CD4-positive, alpha-beta T cell (primary cell): Measurements from ENCODE around the gene SYT9. TPM values are rescaled to one million over a fixed set of nuclear protein-coding genes. Genes with fewer than 3 reads are reported as not detected.

ENCODE experiments used
- ATAC-seq: fragments of 200-7000 bp; cut with Tn5 transposase; one replicate; pipeline ENCODE4 v1.10.0; 2022; ENCODE audit warnings: mild to moderate bottlenecking; ENCODE audit not compliant: poor library complexity
- CTCF ChIA-PET: fragments of 350-600 bp; sonication (Branson Sonifier 250); formaldehyde crosslinking; loops from one replicate; lab custom pipeline; 2021; ENCODE audit warnings: antibody characterized with exemption, inconsistent platforms; lab: Charles Lee
- POLR2A ChIA-PET: fragments of 350-600 bp; sonication (Branson Sonifier 250); formaldehyde crosslinking; loops from one replicate; lab custom pipeline; 2021; ENCODE audit warnings: antibody characterized with exemption, inconsistent platforms; lab: Charles Lee
- DNase-seq, 14 experiments: peaks; one replicate each; pipeline ENCODE4 v3.0.0-alpha.2; 2013 to 2020; ENCODE audit warnings: mixed read lengths in 2 of 14
- H3K27ac ChIP-seq, 2 donors: one replicate each; pipeline versions ENCODE4 v1.5.1 to v1.7.0; 2013; ENCODE audit warnings: low read length in 2 of 2, low read depth in 1 of 2, mild to moderate bottlenecking in 1 of 2
- H3K27me3 ChIP-seq, 2 experiments: 1 replicate in 1 of 2; 2 replicates in 1 of 2; pipeline versions ENCODE4 v1.6.1 to v1.7.0; 2013; ENCODE audit warnings: low read length in 2 of 2, control low read depth in 1 of 2, mild to moderate bottlenecking in 1 of 2, moderate library complexity in 1 of 2; ENCODE audit not compliant: insufficient read depth in 2 of 2, control insufficient read depth in 1 of 2
- H3K36me3 ChIP-seq: one replicate; pipeline ENCODE4 v1.6.1; 2013; ENCODE audit warnings: low read length, control low read depth; ENCODE audit not compliant: insufficient read depth
- H3K4me1 ChIP-seq: one replicate; pipeline ENCODE4 v1.6.1; 2013; ENCODE audit warnings: low read length, control low read depth; ENCODE audit not compliant: insufficient read depth
- H3K4me3 ChIP-seq: one replicate; pipeline ENCODE4 v1.5.1; 2013; ENCODE audit warnings: mild to moderate bottlenecking, low read length, moderate library complexity
- H3K9me3 ChIP-seq, 2 experiments: 1 replicate in 1 of 2; 2 replicates in 1 of 2; pipeline versions ENCODE4 v1.6.1 to v1.7.0; 2013; ENCODE audit warnings: low read length in 2 of 2, mild to moderate bottlenecking in 2 of 2, control low read depth in 1 of 2, moderate library complexity in 1 of 2; ENCODE audit not compliant: control insufficient read depth in 1 of 2, insufficient read depth in 1 of 2
- H3K27ac Mint-ChIP-seq: one replicate; pipeline ENCODE4 v1.8.0; 2020; ENCODE audit warnings: mixed read lengths
- H3K27me3 Mint-ChIP-seq: one replicate; pipeline ENCODE4 v1.8.0; 2021; ENCODE audit warnings: mixed read lengths
- H3K36me3 Mint-ChIP-seq: one replicate; pipeline ENCODE4 v1.8.0; 2021; ENCODE audit warnings: low read depth, mixed read lengths
- H3K4me1 Mint-ChIP-seq: one replicate; pipeline ENCODE4 v1.8.0; 2021; ENCODE audit warnings: low read depth, mixed read lengths
- H3K4me3 Mint-ChIP-seq: one replicate; pipeline ENCODE4 v1.8.0; 2020; ENCODE audit warnings: mild to moderate bottlenecking, mixed read lengths
- H3K9me3 Mint-ChIP-seq: one replicate; pipeline ENCODE4 v1.8.0; 2020; ENCODE audit warnings: mixed read lengths
- CTCF ChIP-seq: fragments of 200-600 bp; IDR thresholded peaks from one replicate; pipeline ENCODE4 v1.8.0; 2022; ENCODE audit warnings: antibody characterized with exemption, mild to moderate bottlenecking
- intact Hi-C, 2 experiments: fragments of 100-400 bp; cut with DNase I in 1 of 2; cut with micrococcal nuclease in 1 of 2; formaldehyde crosslinking; loops; one replicate each; pipeline versions ENCODE4 v1.15.1 to v1.9.0; 2023 to 2025; cut with DNase I, micrococcal nuclease
- total RNA-seq, 174 experiments: library from RNA in 2 of 174; stranded (reverse) in 2 of 174; gene quantifications; one replicate each; pipeline ENCODE4 v1.2.3 and lab custom pipeline; 2021 to 2026

Gene SYT9
- total RNA-seq, 2 experiments from 2014 or later = not detected

GRCh38 chr11:7252683-7253213 lies 1.0 kb downstream of the SYT9 start:
- DNase-seq = no peak
- CTCF ChIA-PET = no interaction called here
- Histone ChIP-seq H3K4me1 (peaks cover 5% of the 10 kb centered on the region), H3K27ac (no peak overlapping the region), H3K9me3 (peaks cover 0 to 11% of the 10 kb centered on the region in 2 experiments), H3K4me3 (no peak overlapping the region), H3K36me3 (no peaks in the 10 kb centered on the region), H3K27me3 (peaks cover 36 to 50% of the 10 kb centered on the region in 2 experiments)
- POLR2A ChIA-PET = no interaction called here
- ATAC-seq = no peak
- Mint-ChIP-seq H3K27me3 (peaks cover 69% of the 10 kb centered on the region), H3K4me1 (no peaks in the 10 kb centered on the region), H3K4me3 (no peak overlapping the region), H3K36me3 (no peaks in the 10 kb centered on the region), H3K9me3 (no peaks in the 10 kb centered on the region), H3K27ac (no peak overlapping the region)
- TF ChIP-seq CTCF = no peak
- intact Hi-C loops = no loop called here

DNA sequence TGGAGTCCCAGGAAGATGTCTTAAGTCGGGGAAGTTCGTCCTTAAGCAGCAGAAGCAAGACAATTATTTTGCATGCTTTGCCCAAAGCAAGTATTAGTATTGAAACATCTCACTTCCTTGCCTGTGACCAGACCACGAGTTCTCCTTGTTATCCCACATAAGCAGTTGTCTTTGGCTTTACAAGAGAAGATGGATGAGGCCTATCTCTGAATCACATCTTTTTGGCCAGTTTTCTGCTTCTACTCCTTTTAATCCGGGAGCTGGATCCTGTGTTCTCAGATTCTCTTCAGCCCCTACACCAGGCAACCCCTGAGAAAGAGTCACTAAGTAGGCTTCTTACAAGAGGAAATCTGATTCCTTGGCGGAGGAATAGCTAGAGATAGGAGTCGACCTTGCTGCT lies 2.1 kb downstream of the SYT9 start:
- ATAC-seq = no peak
- Histone ChIP-seq H3K27ac (no peak overlapping the region), H3K4me1 (peaks cover 5% of the 10 kb centered on the region), H3K36me3 (no peaks in the 10 kb centered on the region), H3K27me3 (peaks cover 36 to 50% of the 10 kb centered on the region in 2 experiments), H3K4me3 (no peak overlapping the region), H3K9me3 (peaks cover 0 to 11% of the 10 kb centered on the region in 2 experiments)
- no peak for TF ChIP-seq CTCF
- CTCF ChIA-PET = no interaction called here
- Mint-ChIP-seq H3K27ac (no peak overlapping the region), H3K4me3 (no peak overlapping the region), H3K36me3 (no peaks in the 10 kb centered on the region), H3K4me1 (no peaks in the 10 kb centered on the region), H3K27me3 (peaks cover 64% of the 10 kb centered on the region), H3K9me3 (no peaks in the 10 kb centered on the region)
- intact Hi-C loops = no loop called here
- POLR2A ChIA-PET = no interaction called here
- DNase-seq = no peak

DNA sequence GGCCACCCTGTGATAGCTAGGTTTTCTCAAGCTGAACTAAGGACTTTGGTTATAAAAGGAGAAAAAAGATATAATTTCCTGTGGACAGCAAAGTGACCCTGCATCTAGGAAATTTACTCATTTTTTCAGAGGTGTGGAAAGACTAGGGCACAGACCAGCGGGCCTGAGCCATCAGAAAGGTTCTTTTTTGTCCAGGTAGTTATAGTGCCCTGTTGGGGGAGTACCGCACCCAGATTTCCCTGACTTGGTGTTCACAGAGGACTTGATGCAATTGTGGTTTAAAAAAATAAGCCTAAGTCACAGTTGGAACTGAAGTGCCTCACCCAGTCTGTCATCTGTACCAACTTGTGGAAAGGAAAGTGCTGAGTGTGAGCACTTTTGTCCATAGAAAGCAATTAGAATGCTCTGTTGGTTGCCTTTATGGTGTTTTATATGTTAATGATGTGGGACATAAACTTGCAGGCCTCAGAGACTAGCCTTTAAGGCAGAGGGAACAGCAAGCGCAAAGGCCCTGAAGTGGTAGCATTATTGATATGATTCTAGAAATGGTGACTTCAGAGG lies 3.1 kb downstream of the SYT9 start:
- no peak for TF ChIP-seq CTCF
- POLR2A ChIA-PET = no interaction called here
- Histone ChIP-seq H3K27me3 (peaks cover 36 to 50% of the 10 kb centered on the region in 2 experiments), H3K27ac (no peak overlapping the region), H3K36me3 (no peaks in the 10 kb centered on the region), H3K9me3 (peaks cover 0 to 11% of the 10 kb centered on the region in 2 experiments), H3K4me3 (no peak overlapping the region), H3K4me1 (peaks cover 5% of the 10 kb centered on the region)
- H3K27ac Mint-ChIP-seq = no peak overlapping the region
- no peaks in the 10 kb centered on the region for H3K9me3 Mint-ChIP-seq
- no peak overlapping the region for H3K4me3 Mint-ChIP-seq
- no peaks in the 10 kb centered on the region for H3K4me1 Mint-ChIP-seq
- H3K27me3 Mint-ChIP-seq = peaks cover 57% of the 10 kb centered on the region
- intact Hi-C loops = no loop called here
- H3K36me3 Mint-ChIP-seq = no peaks in the 10 kb centered on the region
- DNase-seq = no peak
- CTCF ChIA-PET = no interaction called here
- no peak for ATAC-seq
